ENCODE results near the gene ECSIT. TPM values are rescaled to one million over a fixed set of nuclear protein-coding genes. Genes with fewer than 3 reads are reported as not detected.
"Not testable (repeated sequence)": the region's sequence is repeated elsewhere in the genome, so short reads cannot be mapped to it uniquely, and the experiment has no call there.

The ECSIT gene, protein sequence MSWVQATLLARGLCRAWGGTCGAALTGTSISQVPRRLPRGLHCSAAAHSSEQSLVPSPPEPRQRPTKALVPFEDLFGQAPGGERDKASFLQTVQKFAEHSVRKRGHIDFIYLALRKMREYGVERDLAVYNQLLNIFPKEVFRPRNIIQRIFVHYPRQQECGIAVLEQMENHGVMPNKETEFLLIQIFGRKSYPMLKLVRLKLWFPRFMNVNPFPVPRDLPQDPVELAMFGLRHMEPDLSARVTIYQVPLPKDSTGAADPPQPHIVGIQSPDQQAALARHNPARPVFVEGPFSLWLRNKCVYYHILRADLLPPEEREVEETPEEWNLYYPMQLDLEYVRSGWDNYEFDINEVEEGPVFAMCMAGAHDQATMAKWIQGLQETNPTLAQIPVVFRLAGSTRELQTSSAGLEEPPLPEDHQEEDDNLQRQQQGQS
- total RNA-seq, result 10 to 100 TPM; 37.2 to 44.6 TPM

GRCh38 chr19:11528551-11529341 is at the start of gene ECSIT:
ECSIT (minus strand) TSS chr19:11529134; CDS start chr19:11519170, 9,964 bp downstream.
- H3K4me3 Mint-ChIP-seq, result peak within 1 kb of the TSS; percentile 99
- POLR2A ChIA-PET, result interaction anchor here (0.6 to 0.8 kb wide), 2 partner anchors 30 to 154 kb away, joined by 4 to 8 read pairs; partner anchors contain the start of gene ELOF1
- no peaks in the 10 kb centered on the region for H3K9me3 Mint-ChIP-seq (ENCODE audit: low read depth)
- intact Hi-C loops (cut with DNase I, micrococcal nuclease), result loop anchor here (1.0 to 2.0 kb wide), 9 partner anchors 23 to 147 kb away; partner anchors contain the start of genes ELOF1 (in 2 of the 2), ZNF653 (in 2 of the 2), ODAD3 (in 1 of the 2) and PRKCSH (in 1 of the 2)
- DNase-seq, result peak; percentile 97
- H3K36me3 Mint-ChIP-seq (ENCODE audit: low read depth), result peaks cover 7% of the 10 kb centered on the region
- H3K27me3 Mint-ChIP-seq, result no peaks in the 10 kb centered on the region
- H3K4me1 Mint-ChIP-seq, result peaks cover 28% of the 10 kb centered on the region
- peak; percentile 97 for ATAC-seq
- peak within 1 kb of the TSS; percentile 96 for H3K27ac Mint-ChIP-seq
- CTCF ChIA-PET, result interaction anchor here (0.6 to 1.4 kb wide), 6 partner anchors 14 to 649 kb away, joined by 3 to 10 read pairs (median 6); partner anchors contain the start of genes ELOF1, ODAD3 and PRKCSH

DNA sequence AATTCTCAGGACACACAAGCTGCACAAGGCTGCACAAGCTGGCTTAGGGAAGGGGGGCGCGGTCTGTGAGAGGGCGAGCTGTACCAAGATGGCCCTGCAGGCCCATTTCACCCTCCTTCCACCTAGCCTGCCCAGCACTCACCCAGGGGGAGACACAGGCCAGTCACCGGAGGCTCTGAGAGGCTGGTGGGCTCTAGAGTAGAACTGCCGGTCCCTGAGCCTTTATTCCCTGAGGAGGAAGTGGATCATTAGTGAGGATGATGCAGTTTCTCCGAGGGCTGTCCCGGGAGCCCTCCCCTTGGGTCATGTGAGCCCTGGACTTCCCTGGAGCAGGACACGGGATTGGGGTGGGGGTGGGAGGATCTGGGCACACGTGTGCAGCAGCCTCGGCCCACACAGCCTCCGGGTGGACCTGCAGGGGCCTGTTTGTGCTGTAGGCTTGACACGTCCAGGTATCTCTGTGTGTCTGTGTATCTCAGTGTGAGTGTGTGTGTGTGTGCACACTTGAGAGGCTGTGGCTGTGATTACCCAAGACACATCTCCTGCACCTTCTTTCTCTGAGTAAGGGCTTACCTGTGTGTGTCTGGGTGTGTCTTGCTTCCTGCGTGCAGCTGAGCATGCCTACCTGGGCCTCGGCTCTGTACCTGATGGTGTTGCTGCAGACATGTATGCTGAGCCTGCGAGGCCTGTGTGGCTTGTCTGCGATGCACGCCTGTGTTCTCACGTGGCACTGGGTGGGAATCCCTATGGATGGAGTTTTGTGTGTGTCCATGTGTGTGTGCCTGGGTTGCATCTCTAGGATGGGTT is 48.7 kb upstream of the ECSIT start, which contains the start of gene ACP5:
Gene ACP5 (minus strand): TSS at position 195 of the 807 bp plus-strand sequence. CDS start 328 bp downstream, outside the sequence.
- DNase-seq (no peak), ATAC-seq (no peak)
- no peaks in the 10 kb centered on the region for H3K36me3 Mint-ChIP-seq (ENCODE audit: low read depth)
- intact Hi-C loops (cut with DNase I, micrococcal nuclease), result no loop called here
- peaks cover 28% of the 10 kb centered on the region for H3K4me1 Mint-ChIP-seq
- no peaks in the 10 kb centered on the region for H3K27me3 Mint-ChIP-seq
- ChIA-PET POLR2A (no interaction called here), CTCF (interaction anchor here (2.1 kb wide), 1 partner anchor 95 kb away, joined by 7 read pairs; no protein-coding TSS in a partner anchor)
- H3K9me3 Mint-ChIP-seq (ENCODE audit: low read depth), result no peaks in the 10 kb centered on the region
- H3K27ac Mint-ChIP-seq, result peak within 1 kb of the TSS; percentile 51
- H3K4me3 Mint-ChIP-seq, result peak within 1 kb of the TSS; percentile 55

DNA sequence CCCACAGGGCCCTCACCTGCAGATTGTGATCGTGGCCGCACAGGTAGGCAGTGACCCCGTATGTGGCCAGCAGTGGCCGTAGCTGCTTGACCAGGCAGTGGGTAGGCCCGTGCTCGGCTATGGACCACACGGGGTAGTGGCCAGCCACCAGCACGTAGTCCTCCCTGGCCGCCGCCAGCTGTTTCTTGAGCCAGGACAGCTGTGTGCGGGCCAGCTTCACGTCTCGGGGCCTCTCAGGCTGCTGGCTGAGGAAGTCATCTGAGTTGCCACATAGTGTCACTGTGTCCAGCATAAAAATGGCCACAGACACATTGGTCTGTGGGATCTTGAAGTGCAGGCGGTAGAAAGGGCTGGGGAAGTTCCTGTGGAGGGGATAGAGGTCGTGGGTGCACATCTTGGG is 47.3 kb upstream of the ECSIT start:
- no peaks in the 10 kb centered on the region for H3K27me3 Mint-ChIP-seq
- DNase-seq (no peak), ATAC-seq (no peak)
- intact Hi-C loops (cut with DNase I, micrococcal nuclease), result no loop called here
- H3K27ac Mint-ChIP-seq, result no peak overlapping the region
- POLR2A ChIA-PET, result no interaction called here
- no peak overlapping the region for H3K4me3 Mint-ChIP-seq
- no peaks in the 10 kb centered on the region for H3K36me3 Mint-ChIP-seq (ENCODE audit: low read depth)
- no peaks in the 10 kb centered on the region for H3K9me3 Mint-ChIP-seq (ENCODE audit: low read depth)
- H3K4me1 Mint-ChIP-seq, result peaks cover 20% of the 10 kb centered on the region
- CTCF ChIA-PET, result interaction anchor here (0.7 kb wide), 1 partner anchor 1129 kb away, joined by 3 read pairs; no protein-coding TSS in a partner anchor

- Mint-ChIP-seq H3K9me3 (ENCODE audit: low read depth) (no peaks in the 10 kb centered on the region), H3K27me3 (no peaks in the 10 kb centered on the region), H3K4me3 (no peak overlapping the region), H3K27ac (no peak overlapping the region), H3K4me1 (peaks cover 10% of the 10 kb centered on the region), H3K36me3 (ENCODE audit: low read depth) (no peaks in the 10 kb centered on the region)
- intact Hi-C loops (cut with DNase I, micrococcal nuclease), result no loop called here
- peak; percentile 29 for DNase-seq
- POLR2A ChIA-PET, result no interaction called here
- CTCF ChIA-PET, result no interaction called here
- no peak for ATAC-seq
These were observed 45.8 kb upstream of the ECSIT start for GRCh38 chr19:11574689-11575088.

- ATAC-seq, POLR2A ChIA-PET: not testable (repeated sequence)
- CTCF ChIA-PET, result interaction anchor here (0.6 kb wide), 1 partner anchor 360 kb away, joined by 3 read pairs; no protein-coding TSS in a partner anchor
These were observed 44.8 kb upstream of the ECSIT start for GRCh38 chr19:11573763-11574162.

DNA sequence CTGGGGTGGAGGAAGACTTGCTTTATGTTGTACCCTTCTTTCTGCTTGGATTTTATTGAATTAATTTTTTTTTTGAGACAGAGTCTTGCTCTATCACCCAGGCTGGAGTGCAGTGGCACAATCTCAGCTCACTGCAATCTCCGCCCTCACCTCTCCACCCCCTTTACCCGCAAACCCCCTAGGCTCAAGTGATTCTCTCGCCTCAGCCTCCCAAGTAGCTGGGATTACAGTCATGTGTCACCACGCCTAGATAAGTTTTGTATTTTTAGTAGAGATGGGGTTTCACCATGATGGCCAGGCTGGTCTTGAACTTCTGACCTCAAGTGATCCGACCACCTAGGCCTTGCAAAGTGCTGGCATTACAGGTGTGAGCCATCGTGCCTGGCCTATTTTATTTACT is 44.4 kb upstream of the ECSIT start:
- H3K9me3 Mint-ChIP-seq (ENCODE audit: low read depth); DNase-seq; ATAC-seq; H3K27me3 Mint-ChIP-seq; H3K36me3 Mint-ChIP-seq (ENCODE audit: low read depth); H3K4me1 Mint-ChIP-seq; H3K4me3 Mint-ChIP-seq; H3K27ac Mint-ChIP-seq; intact Hi-C loops (cut with DNase I, micrococcal nuclease); POLR2A ChIA-PET: not testable (repeated sequence)
- CTCF ChIA-PET, result interaction anchor here (0.6 kb wide), 1 partner anchor 360 kb away, joined by 3 read pairs; no protein-coding TSS in a partner anchor

More at GRCh38 chr19:11573763-11574162, 44.8 kb upstream of the ECSIT start:
- H3K27ac Mint-ChIP-seq; DNase-seq; H3K9me3 Mint-ChIP-seq (ENCODE audit: low read depth); H3K27me3 Mint-ChIP-seq; intact Hi-C loops (cut with DNase I, micrococcal nuclease); H3K4me3 Mint-ChIP-seq; H3K36me3 Mint-ChIP-seq (ENCODE audit: low read depth): not testable (repeated sequence)
- H3K4me1 Mint-ChIP-seq, result peaks cover 10% of the 10 kb centered on the region

DNA sequence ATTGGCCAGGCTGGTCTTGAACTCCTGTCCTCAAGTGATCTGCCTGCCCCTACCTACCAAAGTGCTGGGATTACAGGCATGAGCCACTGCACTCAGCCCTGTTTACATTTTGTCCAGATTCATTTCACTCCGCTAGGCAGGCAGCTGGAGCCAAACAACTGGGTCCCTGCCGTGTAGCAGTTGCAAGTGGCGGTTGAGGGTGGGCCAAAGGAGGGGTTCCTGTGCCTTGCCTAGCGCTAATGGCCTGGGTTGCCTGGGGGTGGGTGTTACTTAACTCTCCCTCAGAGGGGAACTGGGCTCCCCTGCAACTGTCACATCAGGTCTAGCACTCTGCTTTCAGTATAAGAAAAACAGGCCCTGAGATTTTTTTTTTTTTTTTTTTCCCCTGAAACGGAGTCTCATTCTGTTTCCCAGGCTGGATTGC is 41.1 kb upstream of the ECSIT start:
- peaks cover 2% of the 10 kb centered on the region for H3K36me3 Mint-ChIP-seq (ENCODE audit: low read depth)
- no peak overlapping the region for H3K27ac Mint-ChIP-seq
- no peaks in the 10 kb centered on the region for H3K9me3 Mint-ChIP-seq (ENCODE audit: low read depth)
- ATAC-seq (no peak), DNase-seq (no peak)
- intact Hi-C loops (cut with DNase I, micrococcal nuclease), result no loop called here
- no peaks in the 10 kb centered on the region for H3K27me3 Mint-ChIP-seq
- H3K4me1 Mint-ChIP-seq, result peaks cover 7% of the 10 kb centered on the region
- H3K4me3 Mint-ChIP-seq, result no peak overlapping the region
- ChIA-PET CTCF (no interaction called here), POLR2A (no interaction called here)

DNA sequence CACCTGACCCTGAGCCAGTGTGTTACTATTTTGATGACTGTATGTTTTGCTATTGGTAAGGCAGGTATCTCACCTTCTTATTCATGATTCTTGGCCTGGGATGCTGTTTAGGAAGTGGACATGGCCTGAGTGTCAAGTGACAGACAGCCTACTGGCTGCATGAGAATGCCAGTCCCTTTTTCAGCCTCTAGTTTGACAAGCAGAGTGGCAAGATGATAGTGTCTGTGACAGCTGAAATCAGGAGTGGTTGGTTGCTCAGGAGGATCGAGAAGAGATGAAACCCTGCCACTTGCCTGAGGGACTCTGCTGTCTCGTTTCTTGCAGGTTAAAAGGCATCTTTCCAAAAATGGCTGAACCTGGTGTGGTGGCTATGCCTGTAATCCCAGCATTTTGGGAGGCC is 37.2 kb upstream of the ECSIT start:
- no peak overlapping the region for H3K4me3 Mint-ChIP-seq
- H3K27me3 Mint-ChIP-seq, result no peaks in the 10 kb centered on the region
- H3K4me1 Mint-ChIP-seq, result peaks cover 11% of the 10 kb centered on the region
- H3K9me3 Mint-ChIP-seq (ENCODE audit: low read depth), result no peaks in the 10 kb centered on the region
- ChIA-PET CTCF (no interaction called here), POLR2A (no interaction called here)
- H3K36me3 Mint-ChIP-seq (ENCODE audit: low read depth), result peaks cover 2% of the 10 kb centered on the region
- H3K27ac Mint-ChIP-seq, result no peak overlapping the region
- intact Hi-C loops (cut with DNase I, micrococcal nuclease), result no loop called here
- DNase-seq (no peak), ATAC-seq (no peak)

DNA sequence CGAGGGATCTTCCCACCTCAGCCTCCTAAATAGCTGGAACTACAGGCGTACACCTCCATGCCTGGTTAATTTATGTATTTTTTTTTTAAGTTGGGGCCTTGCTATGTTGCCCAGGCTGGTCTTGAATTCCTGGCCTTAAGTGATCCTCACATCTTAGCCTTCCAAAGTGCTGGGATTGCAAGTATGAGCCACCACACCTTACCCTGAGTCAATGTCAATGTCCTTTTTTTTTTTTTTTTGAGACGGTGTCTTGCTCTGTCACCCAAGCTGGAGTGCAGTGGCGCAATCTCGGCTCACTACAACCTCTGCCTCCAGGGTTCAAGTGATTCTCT is 36.7 kb upstream of the ECSIT start:
- DNase-seq; H3K27me3 Mint-ChIP-seq; H3K36me3 Mint-ChIP-seq (ENCODE audit: low read depth); H3K4me3 Mint-ChIP-seq; POLR2A ChIA-PET; ATAC-seq; CTCF ChIA-PET; H3K27ac Mint-ChIP-seq; H3K9me3 Mint-ChIP-seq (ENCODE audit: low read depth); intact Hi-C loops (cut with DNase I, micrococcal nuclease): not testable (repeated sequence)
- peaks cover 15% of the 10 kb centered on the region for H3K4me1 Mint-ChIP-seq

- DNase-seq; ATAC-seq; H3K9me3 Mint-ChIP-seq (ENCODE audit: low read depth); H3K36me3 Mint-ChIP-seq (ENCODE audit: low read depth); intact Hi-C loops (cut with DNase I, micrococcal nuclease); H3K27me3 Mint-ChIP-seq; H3K27ac Mint-ChIP-seq; H3K4me3 Mint-ChIP-seq; POLR2A ChIA-PET: not testable (repeated sequence)
- peaks cover 22% of the 10 kb centered on the region for H3K4me1 Mint-ChIP-seq
- CTCF ChIA-PET, result interaction anchor here (0.7 to 1.0 kb wide), 3 partner anchors 15 to 1611 kb away, joined by 3 read pairs; no protein-coding TSS in a partner anchor
These were observed 35.3 kb upstream of the ECSIT start for GRCh38 chr19:11564082-11564807.
